Esophagus squamous epithelium (tissue), 4 donors: Measurements from ENCODE around the gene CEBPE.

Source experiments
- POLR2A ChIP-seq, 4 donors: fragments of 450-650 bp; IDR thresholded peaks; one replicate each; pipeline ENCODE4 v1.6.1; 2017; ENCODE audit warnings: antibody characterized with exemption in 4 of 4, mild to moderate bottlenecking in 4 of 4, moderate library complexity in 3 of 4
- TF ChIP-seq, protein P1 (sequence below), 6 experiments: fragments of 450-650 bp in 4 of 6; fragments of 200-600 bp in 2 of 6; sonication (generic) in 2 of 6; IDR thresholded peaks; one replicate each; pipeline ENCODE4 v1.5.1; 2016 to 2019; ENCODE audit warnings: antibody characterized with exemption in 6 of 6, mild to moderate bottlenecking in 4 of 6, moderate library complexity in 4 of 6

DNA sequence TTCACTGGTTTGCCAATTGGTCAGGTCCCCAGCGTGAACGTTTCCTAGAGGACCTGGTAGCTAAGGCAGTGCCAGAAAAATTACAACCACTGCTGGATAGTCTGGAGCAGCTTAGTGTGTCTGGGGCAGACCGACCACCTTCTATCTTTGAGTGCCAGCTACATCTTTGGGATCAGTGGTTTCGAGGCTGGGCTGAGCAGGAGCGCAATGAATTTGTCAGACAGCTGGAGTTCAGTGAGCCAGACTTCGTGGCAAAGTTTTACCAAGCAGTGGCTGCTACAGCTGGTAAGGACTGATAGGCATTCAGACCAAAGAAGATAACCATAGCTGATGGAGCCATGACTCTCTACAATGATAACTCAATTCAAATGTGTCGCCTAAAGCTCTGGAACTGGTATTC is 21.3 kb downstream of the CEBPE start:
- TF ChIP-seq, protein P1, sequence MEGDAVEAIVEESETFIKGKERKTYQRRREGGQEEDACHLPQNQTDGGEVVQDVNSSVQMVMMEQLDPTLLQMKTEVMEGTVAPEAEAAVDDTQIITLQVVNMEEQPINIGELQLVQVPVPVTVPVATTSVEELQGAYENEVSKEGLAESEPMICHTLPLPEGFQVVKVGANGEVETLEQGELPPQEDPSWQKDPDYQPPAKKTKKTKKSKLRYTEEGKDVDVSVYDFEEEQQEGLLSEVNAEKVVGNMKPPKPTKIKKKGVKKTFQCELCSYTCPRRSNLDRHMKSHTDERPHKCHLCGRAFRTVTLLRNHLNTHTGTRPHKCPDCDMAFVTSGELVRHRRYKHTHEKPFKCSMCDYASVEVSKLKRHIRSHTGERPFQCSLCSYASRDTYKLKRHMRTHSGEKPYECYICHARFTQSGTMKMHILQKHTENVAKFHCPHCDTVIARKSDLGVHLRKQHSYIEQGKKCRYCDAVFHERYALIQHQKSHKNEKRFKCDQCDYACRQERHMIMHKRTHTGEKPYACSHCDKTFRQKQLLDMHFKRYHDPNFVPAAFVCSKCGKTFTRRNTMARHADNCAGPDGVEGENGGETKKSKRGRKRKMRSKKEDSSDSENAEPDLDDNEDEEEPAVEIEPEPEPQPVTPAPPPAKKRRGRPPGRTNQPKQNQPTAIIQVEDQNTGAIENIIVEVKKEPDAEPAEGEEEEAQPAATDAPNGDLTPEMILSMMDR (IDR thresholded peaks at IDR 0.05), result no peak
- TF ChIP-seq POLR2A (IDR thresholded peaks at IDR 0.05), result no peak
